GM21515 (cell line): Measurements from ENCODE around the gene STXBP5L.
"Not testable (repeated sequence)": the region's sequence is repeated elsewhere in the genome, so short reads cannot be mapped to it uniquely, and the experiment has no call there.

Experiments
- ATAC-seq: cut with Tn5 transposase; IDR thresholded peaks from one replicate; pipeline ENCODE4 v1.9.1; 2021; ENCODE audit not compliant: unreplicated experiment

Gene STXBP5L

GRCh38 chr3:121414924-121415323, 506.9 kb downstream of the STXBP5L start:
- ATAC-seq: no peak

DNA sequence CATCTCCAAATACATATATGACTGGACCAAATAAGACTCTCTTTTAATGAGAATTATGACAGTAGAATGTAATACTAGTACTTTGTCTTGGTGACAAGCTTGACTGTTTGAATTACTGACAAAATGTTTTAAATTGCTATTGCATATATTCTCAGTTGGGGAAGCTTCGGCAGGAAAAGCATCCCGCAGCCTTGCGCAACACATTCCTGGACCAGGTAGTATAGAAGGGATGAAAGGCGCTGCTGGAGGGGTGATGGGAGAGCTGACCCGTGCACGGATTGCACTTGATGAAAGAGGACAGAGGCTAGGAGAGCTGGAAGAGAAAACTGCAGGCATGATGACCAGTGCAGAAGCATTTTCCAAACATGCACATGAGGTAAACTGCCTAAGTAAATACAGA, 510.2 kb downstream of the STXBP5L start:
- no peak for ATAC-seq

- ATAC-seq: no peak
These were observed 516.5 kb downstream of the STXBP5L start for GRCh38 chr3:121424549-121424948.

- ATAC-seq: no peak
These were observed 522.7 kb downstream of the STXBP5L start for GRCh38 chr3:121430664-121431215.

GRCh38 chr3:121431726-121432517, 523.9 kb downstream of the STXBP5L start:
- peak; percentile 92 for ATAC-seq

- ATAC-seq: no peak
These were observed 528.1 kb downstream of the STXBP5L start for GRCh38 chr3:121436074-121436473.

- ATAC-seq: no peak
These were observed 528.6 kb downstream of the STXBP5L start for GRCh38 chr3:121436641-121437040.

- ATAC-seq: no peak
These were observed 535.5 kb downstream of the STXBP5L start for GRCh38 chr3:121443456-121443855.

DNA sequence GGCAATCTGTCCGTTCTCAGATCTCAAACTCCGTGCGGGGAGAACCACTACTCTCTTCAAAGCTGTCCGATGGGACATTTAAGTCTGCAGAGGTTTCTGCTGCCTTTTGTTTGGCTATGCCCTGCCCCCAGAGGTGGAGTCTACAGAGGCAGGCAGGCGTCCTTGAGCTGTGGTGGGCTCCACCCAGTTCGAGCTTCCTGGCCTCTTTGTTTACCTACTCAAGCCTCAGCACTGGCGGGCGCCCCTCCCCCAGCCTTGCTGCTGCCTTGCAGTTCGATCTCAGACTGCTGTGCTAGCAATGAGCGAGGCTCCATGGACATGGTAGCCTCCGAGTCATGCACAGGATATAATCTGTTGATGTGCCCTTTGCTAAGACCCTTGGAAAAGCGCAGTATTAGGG, 543.7 kb downstream of the STXBP5L start:
- ATAC-seq: not testable (repeated sequence)

DNA sequence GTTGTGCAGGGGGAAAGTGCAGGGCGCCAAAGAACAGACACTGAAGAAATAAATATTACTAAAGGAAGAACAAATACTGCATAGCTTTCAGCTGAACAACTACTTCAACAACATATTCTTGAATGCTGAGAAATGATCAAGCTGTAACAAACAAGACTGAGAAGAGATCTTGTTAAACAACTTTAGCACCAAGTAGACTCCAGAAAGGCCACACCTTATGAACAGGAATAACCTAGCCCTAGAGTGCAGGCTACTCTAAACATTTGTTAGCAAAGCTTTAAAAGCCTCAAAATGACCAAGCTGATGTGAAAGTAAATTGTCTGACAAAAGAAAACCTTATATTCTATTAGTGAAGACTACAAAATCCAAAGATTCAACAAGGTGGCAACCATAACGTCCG, 554.6 kb downstream of the STXBP5L start:
- no peak for ATAC-seq

- ATAC-seq: no peak
These were observed 555.7 kb downstream of the STXBP5L start for GRCh38 chr3:121463745-121464144.

DNA sequence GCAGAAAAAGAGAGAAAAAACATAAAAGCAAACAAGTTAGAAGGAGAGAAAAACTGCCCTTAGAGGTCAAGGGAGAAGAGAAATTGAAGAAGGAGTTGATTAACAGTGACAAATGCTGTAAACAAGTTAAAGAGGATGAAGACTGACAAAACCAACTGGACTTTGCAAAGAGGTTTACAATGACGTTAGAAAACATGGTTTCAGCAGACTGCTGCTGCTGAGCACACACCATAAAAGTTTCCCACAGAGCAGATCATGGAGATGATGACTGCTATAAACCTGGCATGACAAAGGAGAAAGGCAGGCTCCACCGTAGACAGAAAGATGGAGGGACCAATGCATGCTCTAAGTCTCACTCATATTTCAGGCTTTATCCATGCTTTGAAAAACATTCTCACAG, 559.1 kb downstream of the STXBP5L start:
- no peak for ATAC-seq

DNA sequence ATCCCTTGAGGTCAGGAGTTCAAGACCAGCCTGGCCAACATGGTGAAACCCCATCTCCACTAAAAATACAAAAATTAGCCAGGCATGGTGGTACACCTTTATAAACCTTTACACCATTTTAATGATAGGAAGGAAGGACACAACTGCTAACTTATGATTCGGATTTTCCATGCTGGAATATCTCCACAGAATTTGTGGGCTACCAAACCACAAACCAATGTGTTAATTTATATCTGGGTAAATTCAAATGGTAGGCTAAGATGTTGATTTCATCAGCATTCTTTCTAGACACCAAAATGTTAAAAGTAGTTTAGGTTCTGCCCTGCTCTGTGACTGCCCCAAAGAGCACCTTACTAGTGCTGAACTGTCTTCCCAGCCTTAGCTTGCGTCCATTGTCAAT, 565.0 kb downstream of the STXBP5L start:
- no peak for ATAC-seq
